GM21515 (cell line): Measurements from ENCODE around the gene C2CD3.

ENCODE experiments used
- ATAC-seq: cut with Tn5 transposase; IDR thresholded peaks from one replicate; pipeline ENCODE4 v1.9.1; 2021; ENCODE audit not compliant: unreplicated experiment

The C2CD3 gene

GRCh38 chr11:73982595-73982989 lies 188.2 kb downstream of the C2CD3 start, which contains the start of gene UCP2:
TSS of gene UCP2 (minus strand) at chr11:73982843. CDS start at chr11:73978378, 4,465 bp downstream.
- peak; percentile 39 for ATAC-seq

GRCh38 chr11:73981051-73981805 lies 189.6 kb downstream of the C2CD3 start:
- no peak for ATAC-seq

DNA sequence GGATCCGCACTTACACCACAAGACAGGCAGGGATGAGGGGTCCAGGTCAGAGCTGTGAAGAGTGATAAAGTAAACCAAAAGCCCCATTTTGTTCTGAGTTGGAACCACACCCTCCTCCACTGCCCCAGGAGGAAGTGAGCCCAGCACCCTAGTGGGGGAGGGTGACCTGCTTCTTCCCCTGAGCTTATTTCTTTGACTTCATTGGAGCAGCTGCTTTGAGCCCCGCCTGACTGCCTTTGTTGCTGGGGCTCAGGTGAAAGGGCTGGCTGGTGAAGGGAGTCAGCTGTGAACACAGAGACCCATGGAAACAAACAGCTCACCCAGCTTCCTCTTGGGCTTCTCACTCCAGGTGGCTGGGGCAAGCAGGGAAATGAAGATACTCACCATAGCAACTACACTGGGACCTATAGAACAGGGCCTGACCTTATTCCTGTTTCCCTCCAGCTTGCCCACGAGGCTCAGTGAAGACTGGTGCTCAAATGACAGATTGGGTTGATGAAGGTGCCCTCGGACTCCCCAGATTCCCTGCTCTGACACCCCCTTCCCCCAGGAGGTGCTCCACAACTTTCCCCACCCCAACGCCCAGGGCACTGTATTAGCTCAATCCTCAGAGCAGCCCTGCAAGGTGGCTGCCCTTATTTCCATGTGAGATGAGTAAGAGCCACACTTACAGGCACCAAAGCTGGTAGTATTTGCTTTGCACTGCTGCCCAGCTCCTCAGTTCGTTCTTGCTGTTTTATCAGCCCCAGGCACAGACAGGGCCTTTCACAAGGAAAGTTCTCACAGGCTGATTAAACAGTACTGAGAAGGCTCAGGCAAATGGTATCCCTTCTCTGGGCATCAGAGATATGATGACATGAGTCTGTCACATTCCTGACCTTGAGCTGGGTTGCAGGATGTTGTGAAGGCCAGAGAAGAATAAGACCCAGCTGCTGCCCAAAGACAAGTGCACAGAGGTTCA lies 190.5 kb downstream of the C2CD3 start:
- ATAC-seq, result peak; percentile 45

DNA sequence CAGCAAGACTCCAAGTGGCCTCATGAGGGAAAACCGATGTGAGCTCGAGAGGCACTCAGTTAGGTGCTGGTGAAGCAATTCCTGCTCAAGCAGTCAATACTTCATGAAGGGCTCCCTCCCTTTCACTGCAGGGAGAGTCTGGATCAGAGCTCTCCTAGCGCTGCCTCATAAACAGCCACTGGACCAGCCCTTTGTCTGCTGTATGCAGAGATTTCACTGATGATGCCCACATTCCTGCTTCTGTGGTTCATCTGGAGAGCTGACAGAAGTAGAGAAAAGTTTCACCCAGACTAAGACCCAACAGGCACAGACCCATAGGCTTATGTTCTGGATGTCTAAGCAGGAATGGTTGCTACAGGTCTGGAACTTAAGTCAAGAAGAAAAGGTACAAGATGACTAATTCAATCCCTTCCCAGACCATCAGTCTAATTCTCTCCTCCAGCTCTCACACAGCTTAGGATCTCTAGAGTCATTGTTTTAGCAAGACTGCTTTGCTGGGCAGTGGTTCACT lies 192.2 kb downstream of the C2CD3 start:
- no peak for ATAC-seq

DNA sequence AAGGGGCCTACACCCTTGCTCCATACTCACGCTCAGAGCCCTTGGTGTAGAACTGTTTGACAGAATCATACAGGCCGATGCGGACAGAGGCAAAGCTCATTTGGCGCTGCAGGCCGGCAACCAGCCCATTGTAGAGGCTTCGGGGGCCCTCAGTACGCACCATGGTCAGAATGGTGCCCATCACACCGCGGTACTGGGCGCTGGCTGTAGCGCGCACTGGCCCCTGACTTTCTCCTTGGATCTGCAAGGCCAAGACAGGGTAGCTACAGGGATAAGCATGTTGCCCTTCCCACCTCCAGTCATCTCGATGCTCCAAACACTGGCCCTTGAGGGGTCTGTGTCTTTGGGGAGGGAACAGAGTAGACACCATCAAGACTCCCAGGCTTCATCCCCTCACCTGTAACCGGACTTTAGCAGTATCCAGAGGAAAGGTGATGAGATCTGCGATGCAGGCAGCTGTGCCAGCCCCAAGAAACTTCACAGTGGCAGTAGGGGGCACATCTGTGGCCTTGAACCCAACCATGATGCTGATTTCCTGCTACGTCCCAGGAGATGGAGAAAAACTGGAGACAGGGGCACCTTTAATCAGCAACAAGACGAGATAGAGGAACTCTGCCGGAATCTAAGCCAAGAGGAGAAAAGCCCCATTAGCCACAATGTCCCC lies 192.8 kb downstream of the C2CD3 start:
- no peak for ATAC-seq

DNA sequence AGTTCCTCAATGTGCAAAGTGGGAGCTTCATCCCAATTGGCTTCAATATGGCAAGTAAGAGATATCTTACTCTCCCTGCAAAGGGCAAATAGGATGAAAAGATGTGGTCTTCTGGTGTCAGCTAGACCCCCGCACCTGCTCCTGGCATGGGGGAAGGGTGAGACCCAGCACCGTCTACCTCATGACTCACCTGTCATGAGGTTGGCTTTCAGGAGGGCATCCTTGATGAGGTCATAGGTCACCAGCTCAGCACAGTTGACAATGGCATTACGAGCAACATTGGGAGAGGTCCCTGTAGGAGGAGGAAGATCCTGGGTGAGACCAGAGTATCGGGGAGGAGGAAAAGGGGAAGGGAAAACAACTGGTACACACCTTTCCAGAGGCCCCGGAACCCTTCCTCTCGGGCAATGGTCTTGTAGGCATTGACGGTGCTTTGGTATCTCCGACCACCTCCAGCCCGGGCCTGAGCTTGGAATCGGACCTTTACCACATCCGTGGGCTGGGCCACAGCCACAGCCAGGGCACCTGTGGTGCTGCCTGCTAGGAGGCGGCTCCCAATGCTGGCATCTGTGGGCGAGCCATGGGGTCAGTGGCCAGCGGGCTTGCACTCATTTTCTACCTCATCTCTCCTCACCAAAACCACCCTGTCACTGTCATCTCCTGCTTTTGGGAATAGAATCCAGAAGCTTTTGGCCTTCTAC lies 194.2 kb downstream of the C2CD3 start:
- no peak for ATAC-seq

- no peak for ATAC-seq
Observed at GRCh38 chr11:73975479-73975757, 195.4 kb downstream of the C2CD3 start.

DNA sequence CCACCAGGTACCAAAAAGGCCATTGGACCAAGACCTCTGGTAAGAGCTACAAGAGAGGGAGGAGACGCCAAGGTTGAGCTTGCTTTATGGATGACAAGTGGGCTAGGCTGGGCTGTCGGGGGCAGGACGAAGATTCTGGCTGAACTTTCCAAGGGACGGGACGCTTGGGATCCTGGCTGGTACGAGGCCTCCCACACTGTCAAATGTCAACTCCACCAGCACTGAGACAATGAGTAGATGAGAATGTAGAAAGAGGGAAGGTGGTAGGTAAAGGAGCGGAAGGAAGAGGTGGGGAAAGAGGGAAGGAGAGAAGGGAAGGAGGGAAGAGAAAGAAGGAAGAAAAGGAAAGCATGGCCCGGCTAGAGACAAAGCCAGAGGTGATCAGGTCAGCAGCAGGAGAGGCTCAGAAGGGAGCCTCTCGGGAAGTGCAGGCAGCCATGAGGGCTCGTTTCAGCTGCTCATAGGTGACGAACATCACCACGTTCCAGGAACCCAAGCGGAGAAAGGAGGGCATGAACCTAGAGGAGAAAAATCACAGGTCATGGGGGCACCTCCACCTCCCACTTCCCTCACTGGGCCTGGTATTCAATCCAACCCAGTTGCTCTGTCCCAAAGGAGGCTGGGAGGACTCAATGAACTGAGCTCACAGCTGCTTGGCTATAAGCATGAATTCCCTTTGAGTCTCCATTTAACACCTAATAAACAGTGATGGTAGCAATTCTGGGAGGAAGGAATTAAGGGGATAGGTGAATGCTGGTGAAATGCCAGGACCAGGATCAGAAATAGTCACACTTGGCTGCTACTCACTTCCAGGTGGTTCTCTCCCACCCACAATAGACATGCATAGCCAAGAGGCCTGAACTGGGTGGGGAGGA lies 196.0 kb downstream of the C2CD3 start:
- no peak for ATAC-seq

- ATAC-seq, result no peak
Observed at GRCh38 chr11:73972620-73973449, 198.0 kb downstream of the C2CD3 start.

- ATAC-seq, result no peak
Observed at GRCh38 chr11:73972187-73972586, 198.6 kb downstream of the C2CD3 start.

DNA sequence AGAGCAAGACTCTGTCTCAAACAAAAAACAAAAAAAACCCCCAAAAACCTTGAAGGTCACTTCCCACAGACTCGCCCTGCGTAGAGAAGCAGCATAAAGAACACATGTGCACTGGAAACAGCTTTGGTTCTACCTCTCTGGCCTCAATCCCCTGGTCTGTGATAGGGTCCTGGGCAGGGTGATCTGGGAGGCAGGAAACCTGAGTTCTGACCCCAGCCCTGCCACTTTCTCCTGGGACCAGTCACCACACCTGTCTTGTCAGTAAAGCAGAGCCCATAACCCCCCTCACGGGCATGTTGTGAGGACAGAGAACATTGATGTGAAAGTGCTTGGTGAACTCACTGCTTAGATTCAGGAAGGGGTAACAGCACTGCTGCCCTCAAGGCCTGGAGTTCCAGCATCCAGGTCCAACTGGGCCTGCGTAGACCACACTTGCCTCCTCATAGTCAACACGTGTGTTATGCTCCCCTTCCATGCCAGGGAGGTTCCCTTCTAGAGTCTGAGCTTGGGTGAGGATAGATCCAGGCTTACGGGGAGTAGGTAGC lies 199.6 kb downstream of the C2CD3 start:
- ATAC-seq, result no peak

DNA sequence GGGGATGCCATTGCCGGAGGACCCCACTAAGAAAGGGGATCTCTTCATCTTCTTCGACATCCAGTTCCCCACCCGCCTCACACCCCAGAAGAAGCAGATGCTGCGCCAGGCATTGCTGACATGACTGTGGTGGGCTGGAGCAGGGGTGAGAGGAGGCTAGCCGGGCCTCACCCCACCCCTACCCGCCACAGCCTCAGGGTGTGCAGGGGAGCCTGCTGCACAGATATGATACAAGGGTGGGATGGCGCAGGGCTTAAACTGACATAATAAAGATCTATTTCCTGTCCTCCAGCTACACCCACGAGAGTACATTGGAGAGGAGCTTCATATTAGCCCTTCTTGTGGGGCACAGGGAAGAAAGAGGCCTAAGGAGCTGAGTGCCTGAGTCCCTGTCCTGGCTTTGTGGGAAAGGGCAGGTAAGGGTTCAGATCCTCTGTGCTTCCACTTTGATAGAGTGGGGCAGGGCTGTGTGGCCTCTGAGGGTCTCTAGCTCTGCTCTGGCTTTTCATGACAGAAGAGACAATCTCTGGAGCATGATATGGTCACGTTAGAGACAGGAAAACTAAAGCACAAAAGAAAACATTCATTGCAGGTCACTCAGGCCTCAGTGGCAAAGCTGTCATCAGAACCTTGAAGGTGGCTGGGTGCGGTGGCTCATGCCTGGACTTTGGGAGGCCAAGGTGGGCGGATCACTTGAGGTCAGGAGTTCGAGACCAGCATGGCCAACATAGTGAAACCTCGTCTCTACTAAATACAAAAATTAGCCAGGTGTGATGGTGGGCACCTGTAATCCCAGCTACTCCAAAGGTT lies 200.6 kb downstream of the C2CD3 start:
- no peak for ATAC-seq

- ATAC-seq, result no peak
Observed at GRCh38 chr11:73969091-73969490, 201.7 kb downstream of the C2CD3 start.

DNA sequence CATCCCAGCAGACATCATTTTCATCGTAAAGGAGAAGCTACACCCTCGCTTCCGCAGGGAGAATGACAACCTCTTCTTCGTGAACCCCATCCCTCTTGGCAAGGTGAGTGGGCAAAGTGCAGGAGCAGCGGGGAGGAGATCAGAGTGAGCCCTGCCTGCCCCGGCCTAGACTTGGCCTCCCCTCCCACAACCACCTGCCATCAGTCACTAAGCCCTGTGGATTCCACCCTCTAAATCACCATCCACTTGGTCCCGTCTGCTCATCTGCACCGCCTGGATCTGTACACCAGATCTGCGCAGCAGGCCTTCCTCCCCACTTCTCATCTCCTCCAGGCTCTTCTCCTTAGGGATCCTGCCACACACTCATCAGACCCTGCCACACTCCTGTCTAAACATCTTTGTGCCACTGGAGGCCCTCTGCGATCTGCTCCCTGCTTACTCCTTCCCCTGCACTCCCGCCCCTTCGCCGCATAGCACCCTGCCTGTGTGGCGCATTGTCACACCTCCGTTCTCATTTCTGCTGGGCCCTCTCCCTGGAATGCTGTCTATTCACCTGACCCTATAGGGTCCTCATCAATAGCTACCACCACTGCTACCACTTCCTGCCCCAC lies 202.3 kb downstream of the C2CD3 start:
- no peak for ATAC-seq

GRCh38 chr11:73965764-73966121 lies 205.1 kb downstream of the C2CD3 start:
- ATAC-seq, result no peak

DNA sequence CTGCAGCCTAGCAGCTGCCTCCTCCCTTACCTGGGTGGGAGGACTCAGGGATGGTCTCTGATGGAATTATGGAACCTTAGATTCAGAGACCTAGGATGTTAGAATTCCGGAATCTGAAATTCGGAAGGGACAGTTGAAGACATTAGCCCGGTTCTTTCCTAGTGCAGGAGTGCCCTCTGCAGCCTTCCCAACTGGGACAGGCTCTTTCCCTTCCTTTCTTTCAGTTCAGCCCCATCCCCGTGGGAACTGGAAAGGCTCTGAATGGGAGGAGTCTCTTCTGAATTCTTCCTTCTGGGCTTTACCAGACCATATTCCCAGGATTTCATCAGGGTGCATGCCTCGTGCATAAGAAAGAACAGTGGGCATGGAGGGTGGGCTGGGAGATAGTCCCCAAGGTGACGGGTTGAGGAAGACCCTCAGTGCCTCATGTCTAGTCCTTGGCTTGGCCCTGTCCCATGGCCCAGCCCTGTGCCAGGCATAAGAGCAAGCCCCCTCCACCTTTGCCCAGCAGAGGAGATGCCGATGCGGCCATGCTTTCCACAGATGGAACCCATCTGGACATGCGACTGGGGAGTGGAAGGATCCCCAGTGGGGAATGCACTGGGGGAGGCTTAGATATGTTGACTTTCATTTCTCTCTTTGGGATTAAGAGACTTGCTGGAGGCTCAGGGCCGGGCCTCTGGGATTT lies 205.6 kb downstream of the C2CD3 start:
- ATAC-seq, result no peak

DNA sequence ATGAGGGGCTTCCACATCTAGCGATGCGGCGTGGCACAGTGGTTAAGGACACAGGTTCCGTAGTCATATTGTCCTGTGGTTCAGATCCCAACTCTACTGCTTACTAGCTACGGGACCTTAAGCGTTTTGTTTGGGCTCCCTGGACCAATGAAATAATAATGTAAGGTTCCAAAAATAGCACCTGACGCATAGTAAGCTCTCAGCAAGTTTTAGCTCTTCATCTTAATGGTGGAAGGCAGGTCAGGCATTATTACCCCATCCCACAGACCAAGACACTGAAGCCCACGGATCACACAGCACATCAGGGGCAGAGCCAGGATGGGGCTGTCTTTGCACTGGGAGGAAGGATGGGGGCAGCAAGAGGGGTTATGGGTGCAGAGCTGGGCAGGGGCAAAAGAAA lies 206.9 kb downstream of the C2CD3 start:
- ATAC-seq, result no peak
